HG03439 (cell line): ENCODE measurements around the gene OBP2B.
"Not testable (repeated sequence)": the region's sequence is repeated elsewhere in the genome, so short reads cannot be mapped to it uniquely, and the experiment has no call there.

Experiments used
- ATAC-seq: cut with Tn5 transposase; IDR thresholded peaks from one replicate; pipeline ENCODE4 v1.9.1; 2021; ENCODE audit warnings: mild to moderate bottlenecking, moderate library complexity; ENCODE audit not compliant: unreplicated experiment

The OBP2B gene

GRCh38 chr9:133238851-133239532, 29.9 kb upstream of the OBP2B start:
- no peak for ATAC-seq

- ATAC-seq = no peak
Measured at GRCh38 chr9:133238272-133238850, 29.3 kb upstream of the OBP2B start.

DNA sequence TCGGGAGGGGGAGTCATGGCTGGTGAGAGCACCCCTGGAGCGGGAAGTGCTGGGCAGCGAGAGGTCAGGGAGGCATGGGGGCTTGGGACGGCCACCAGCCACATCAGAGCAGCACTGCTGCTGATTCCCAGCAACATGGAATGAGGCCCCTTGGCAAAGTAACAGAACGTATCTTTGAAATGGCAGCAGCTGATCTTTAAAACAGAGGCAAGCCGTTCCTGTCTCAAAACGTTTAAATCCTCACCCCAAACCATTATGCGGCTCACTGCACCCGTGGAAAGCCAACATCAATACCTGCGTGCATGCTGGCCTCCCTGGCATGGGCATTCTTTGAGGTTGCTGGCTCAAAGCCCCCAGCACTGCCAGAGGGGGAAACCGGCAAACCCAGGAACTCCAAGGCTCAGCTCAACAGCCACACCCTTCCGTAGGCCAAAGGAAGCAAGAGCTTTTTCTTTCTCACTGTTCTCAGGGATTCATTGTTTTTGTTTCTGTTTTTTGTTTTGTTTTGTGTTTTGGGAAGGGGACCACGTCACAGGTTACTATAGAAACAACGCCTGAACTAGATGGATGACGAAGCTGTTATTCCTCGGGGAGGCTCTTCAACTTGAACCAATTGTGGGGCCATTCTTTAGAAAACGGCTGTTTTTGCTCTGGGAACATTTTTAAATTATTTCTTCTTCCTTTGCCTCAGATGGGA, 28.1 kb upstream of the OBP2B start:
- ATAC-seq = no peak

GRCh38 chr9:133236291-133237034, 27.4 kb upstream of the OBP2B start:
- not testable (repeated sequence) for ATAC-seq

DNA sequence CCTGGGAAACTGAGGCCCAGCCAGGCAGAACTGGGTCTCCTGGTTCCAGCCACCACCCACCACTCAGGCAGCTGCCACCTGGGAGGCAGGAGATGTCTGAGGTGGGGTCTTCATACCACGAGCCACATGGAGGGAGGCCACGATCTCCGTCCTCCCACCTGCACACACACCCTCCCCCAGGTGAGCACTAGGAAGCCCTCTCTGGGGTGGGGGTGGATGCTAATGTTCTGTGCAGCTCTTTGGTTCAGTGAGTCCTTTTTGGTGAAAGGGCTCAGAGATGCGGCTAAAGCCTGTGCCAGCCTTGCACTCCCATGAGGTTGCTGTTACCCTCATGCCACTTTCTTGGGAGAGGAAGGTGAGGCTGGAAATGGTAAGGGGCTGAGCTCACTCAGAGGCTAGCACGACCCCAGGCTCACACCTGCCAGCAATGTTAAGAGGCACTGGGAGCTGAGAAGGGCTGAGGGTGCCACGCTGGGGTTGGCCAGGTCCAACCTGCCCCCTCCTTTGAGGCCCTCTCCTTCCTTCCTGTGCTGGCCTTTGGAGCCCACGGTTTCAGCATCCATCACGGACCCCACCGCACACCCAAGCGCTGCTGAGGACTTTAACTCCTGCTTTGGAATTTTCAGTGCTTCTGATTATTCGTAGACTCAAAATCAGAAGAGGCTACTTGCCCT, 26.6 kb upstream of the OBP2B start:
- ATAC-seq = no peak

GRCh38 chr9:133234577-133235322, 25.7 kb upstream of the OBP2B start:
- ATAC-seq = no peak

DNA sequence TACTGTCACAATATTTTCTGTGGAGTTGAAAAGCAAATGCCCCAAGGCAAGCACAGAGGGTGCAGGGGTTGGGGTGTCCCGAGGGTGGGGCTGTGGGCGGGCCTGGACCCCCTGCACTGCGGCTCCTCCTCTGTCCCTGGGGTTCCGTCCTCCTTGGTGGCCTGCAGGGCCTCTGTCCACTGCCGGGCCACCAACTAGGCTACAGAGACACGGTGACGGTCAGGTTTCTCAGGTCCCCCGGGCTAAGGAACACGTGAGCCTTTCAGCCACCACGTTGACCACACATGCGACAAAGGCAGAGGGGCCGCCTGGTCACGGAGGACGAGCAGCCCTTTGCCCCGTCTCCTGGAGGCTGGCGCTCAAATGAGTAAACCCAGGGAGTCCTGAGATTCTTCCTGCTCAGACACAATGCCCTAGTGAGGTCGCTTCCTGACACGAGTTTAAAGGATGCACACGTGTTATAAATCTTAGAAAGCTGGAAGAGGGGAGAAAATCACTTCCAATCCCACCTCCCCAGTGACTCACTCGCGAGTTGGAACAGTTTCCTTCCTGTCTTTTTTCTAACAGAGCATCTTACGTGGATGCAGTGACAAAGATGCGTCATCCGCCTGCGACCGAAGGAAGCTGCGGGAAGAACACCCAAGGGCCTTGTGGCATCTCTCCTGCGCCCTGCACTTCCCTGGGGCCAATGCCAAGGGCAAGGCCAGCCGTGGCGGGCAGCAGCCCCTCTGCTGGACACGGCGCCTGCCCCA, 24.8 kb upstream of the OBP2B start:
- ATAC-seq = no peak

- not testable (repeated sequence) for ATAC-seq
Measured at GRCh38 chr9:133231934-133232568, 23.0 kb upstream of the OBP2B start.

DNA sequence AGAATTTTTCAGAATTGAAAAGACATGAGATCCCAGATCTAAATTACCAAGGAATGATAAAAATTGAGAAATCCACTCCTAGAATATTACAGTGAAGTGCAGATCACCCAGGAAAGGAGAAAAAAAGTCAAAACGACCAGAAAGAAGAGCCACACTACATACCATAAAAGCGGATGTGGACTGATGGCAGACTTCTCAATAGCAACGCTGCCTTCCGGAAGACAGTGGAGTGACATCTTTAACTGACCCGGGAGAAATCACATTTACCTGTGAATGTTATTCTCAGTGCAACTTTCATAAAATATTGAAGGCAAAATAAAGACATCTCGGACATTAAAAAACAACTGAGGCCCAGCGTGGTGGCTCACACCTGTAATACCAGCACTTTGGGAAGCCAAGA, 21.5 kb upstream of the OBP2B start:
- not testable (repeated sequence) for ATAC-seq

DNA sequence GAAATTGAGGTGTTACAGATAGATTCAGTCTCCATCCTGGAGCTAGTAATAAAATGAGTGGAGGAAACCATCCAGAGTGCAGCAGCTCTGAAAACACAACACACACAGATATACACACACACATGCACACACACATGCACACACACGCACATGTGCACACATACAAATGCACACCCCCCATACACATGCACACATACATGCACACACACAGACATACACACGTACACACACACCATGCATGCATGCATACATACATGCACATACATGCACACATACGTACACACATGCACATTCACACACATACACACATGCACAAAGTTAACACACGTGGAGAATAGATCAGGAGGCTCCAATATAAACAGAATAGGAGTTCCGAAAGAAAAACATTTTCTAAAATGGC, 21.0 kb upstream of the OBP2B start:
- no peak for ATAC-seq

GRCh38 chr9:133228474-133229193, 19.6 kb upstream of the OBP2B start:
- ATAC-seq = not testable (repeated sequence)

DNA sequence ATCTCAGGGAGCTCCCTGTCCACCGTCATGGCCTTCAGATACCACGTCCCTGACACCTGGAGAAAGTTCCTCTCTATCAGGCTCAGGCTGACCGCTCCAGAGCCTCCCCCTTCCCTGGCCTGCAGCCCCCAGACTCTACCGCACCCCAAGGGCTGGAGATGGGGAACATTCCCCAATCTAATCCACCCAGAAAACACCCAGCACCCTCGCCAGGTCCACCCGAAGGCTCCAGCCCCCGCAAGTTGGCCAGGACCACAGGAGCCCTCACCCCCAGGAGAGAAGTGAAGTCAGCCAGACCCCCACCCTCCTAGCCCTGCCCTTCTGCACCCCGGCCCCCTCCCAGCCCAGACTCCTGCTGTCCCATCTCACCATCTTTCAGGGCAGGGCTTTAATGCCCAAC, 18.9 kb upstream of the OBP2B start:
- not testable (repeated sequence) for ATAC-seq

DNA sequence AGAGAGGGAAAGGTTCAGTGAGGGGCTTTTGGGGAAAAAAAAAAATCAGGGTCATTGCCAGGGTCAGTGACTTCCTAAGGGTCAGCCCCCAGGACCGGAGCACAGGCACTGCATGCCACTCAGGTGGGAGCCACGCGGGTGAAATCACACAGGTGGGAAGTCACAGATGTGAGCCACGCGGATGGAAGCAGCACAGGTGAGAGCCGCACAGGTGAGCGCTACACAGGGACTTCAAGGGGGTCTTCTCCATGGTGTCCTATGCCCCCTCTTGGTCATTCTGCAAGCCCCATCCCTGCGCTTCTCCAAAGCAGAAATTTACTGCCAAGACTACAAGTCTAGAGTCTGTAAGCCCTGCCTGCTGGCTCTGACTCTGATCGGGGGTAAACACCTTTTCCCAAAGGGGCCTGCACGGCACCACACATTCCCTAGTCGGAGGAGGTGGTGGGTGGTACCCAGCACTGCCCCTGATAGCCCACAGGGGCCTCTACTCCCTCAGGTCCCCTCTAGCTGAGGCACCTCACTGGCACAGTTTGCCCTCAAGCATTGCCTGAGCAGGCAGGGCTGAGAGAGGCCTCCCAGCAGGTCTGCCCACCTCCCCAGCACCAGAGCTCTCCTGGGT, 18.3 kb upstream of the OBP2B start:
- ATAC-seq = no peak

GRCh38 chr9:133226219-133227171, 17.4 kb upstream of the OBP2B start:
- ATAC-seq = no peak

- no peak for ATAC-seq
Measured at GRCh38 chr9:133225171-133226011, 16.3 kb upstream of the OBP2B start.

GRCh38 chr9:133224762-133225161, 15.7 kb upstream of the OBP2B start:
- no peak for ATAC-seq
